Thyroid gland (tissue), 4 donors: ENCODE data around the gene SNX24. TPM values are rescaled to one million over a fixed set of nuclear protein-coding genes. Genes with fewer than 3 reads are reported as not detected.

Experiments used
- DNase-seq, 2 donors: peaks; one replicate each; pipeline ENCODE4 v3.0.0-alpha.2; 2019
- H3K27ac ChIP-seq, 3 donors: fragments of 200-600 bp; sonication (generic); 1 replicate in 2 of 3; 2 replicates in 1 of 3; pipeline ENCODE4 v1.5.1; 2016 to 2019; ENCODE audit warnings: mild to moderate bottlenecking in 1 of 3, moderate library complexity in 1 of 3
- H3K27me3 ChIP-seq: fragments of 200-600 bp; sonication (generic); one replicate; pipeline ENCODE4 v1.5.1; 2019
- H3K36me3 ChIP-seq, 2 donors: fragments of 200-600 bp; sonication (generic); one replicate each; pipeline ENCODE4 v1.5.1; 2016 to 2019
- H3K4me1 ChIP-seq, 2 donors: fragments of 200-600 bp; sonication (generic); one replicate each; pipeline ENCODE4 v1.5.1; 2017 to 2019
- H3K4me3 ChIP-seq, 3 donors: fragments of 200-600 bp; sonication (generic); replicated peaks in 1 of 3; 1 replicate in 2 of 3; 2 replicates in 1 of 3; pipeline ENCODE4 v1.5.1; 2016; ENCODE audit warnings: mild to moderate bottlenecking in 1 of 3
- H3K9me3 ChIP-seq: fragments of 200-600 bp; sonication (generic); one replicate; pipeline ENCODE4 v1.5.1; 2017
- POLR2A ChIP-seq, 2 donors: fragments of 450-650 bp; IDR thresholded peaks; one replicate each; pipeline ENCODE4 v1.6.1; 2017; ENCODE audit warnings: antibody characterized with exemption in 2 of 2, mild to moderate bottlenecking in 2 of 2, moderate library complexity in 1 of 2
- WGBS, 2 donors: methylation state at CpG; one replicate each; pipeline ENCODE4 v1.1.5; 2017; 5-methylcytosine and 5-hydroxymethylcytosine counted together
- intact Hi-C: fragments of 100-400 bp; cut with DNase I; formaldehyde crosslinking; loops from one replicate; pipeline ENCODE4 v1.15.1; 2023
- total RNA-seq, 4 donors: library from RNA; depleted of rRNA; stranded (reverse); fragments of >200 nt; gene quantifications; one replicate each; pipeline ENCODE4 v1.2.3, GENCODE V29; 2016
- TF ChIP-seq, protein P1 (sequence below), 6 experiments: fragments of 200-600 bp in 3 of 6; fragments of 450-650 bp in 3 of 6; sonication (generic) in 3 of 6; IDR thresholded peaks; one replicate each; pipeline ENCODE4 v1.5.1; 2016 to 2019; ENCODE audit warnings: antibody characterized with exemption in 6 of 6, mild to moderate bottlenecking in 2 of 6, inconsistent platforms in 1 of 6, moderate library complexity in 1 of 6

The SNX24 gene
- total RNA-seq, 4 donors from 2014 or later: 17.1 to 39.7 (median 33.1) TPM

DNA sequence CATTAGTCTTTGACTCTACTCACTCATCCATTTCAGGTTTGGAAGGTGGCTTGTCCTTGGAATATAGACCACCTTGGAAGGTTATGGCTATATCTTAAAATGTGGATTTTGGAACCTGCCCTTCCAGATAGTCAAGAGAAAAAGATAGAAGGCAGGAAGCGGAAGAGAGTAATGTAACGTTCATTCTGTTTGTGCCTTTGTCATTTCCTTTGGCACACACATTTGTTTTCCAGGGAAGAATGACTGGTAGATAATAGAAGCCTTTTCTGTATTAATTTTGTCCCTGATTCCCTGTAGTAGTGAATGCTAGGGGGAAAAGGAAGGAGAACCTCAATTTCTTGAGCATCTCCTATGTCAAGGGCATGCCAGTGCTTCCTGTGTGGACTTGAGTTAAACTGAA is 136.4 kb downstream of the SNX24 start:
- no peak overlapping the region for H3K4me3 ChIP-seq
- TF ChIP-seq, protein P1, sequence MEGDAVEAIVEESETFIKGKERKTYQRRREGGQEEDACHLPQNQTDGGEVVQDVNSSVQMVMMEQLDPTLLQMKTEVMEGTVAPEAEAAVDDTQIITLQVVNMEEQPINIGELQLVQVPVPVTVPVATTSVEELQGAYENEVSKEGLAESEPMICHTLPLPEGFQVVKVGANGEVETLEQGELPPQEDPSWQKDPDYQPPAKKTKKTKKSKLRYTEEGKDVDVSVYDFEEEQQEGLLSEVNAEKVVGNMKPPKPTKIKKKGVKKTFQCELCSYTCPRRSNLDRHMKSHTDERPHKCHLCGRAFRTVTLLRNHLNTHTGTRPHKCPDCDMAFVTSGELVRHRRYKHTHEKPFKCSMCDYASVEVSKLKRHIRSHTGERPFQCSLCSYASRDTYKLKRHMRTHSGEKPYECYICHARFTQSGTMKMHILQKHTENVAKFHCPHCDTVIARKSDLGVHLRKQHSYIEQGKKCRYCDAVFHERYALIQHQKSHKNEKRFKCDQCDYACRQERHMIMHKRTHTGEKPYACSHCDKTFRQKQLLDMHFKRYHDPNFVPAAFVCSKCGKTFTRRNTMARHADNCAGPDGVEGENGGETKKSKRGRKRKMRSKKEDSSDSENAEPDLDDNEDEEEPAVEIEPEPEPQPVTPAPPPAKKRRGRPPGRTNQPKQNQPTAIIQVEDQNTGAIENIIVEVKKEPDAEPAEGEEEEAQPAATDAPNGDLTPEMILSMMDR (IDR thresholded peaks at IDR 0.05): no peak
- no peak for TF ChIP-seq POLR2A (IDR thresholded peaks at IDR 0.05)
- H3K4me1 ChIP-seq: no peaks in the 10 kb centered on the region
- 58 to 81% methylated on average over 2 of the region's 2 CpGs for WGBS, 2 donors
- H3K27ac ChIP-seq: no peak overlapping the region
- DNase-seq: no peak
- intact Hi-C loops: no loop called here
- no peaks in the 10 kb centered on the region for H3K27me3 ChIP-seq
- no peaks in the 10 kb centered on the region for H3K9me3 ChIP-seq
- H3K36me3 ChIP-seq: no peaks in the 10 kb centered on the region

DNA sequence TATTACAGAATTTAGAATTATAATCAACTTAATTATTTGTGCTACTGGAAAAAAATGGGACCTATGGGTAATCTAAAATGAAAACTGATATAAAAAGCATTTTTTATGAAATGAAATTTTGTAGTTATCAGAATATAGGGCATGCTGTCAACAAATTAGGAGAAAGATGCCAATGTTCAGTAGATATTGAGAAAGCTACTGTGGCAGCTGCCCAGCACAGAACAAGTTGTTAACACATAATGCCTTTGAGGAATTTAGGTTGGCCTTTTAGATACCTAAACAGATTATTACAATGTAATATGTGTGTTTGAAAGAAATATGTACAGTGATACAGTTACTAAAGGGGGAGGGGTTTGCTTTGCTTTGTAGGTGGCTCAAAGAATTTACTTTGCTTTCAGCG is 137.0 kb downstream of the SNX24 start:
- Histone ChIP-seq H3K4me3 (no peak overlapping the region), H3K27me3 (no peaks in the 10 kb centered on the region), H3K27ac (no peak overlapping the region), H3K9me3 (no peaks in the 10 kb centered on the region), H3K4me1 (peaks cover 0 to 4% of the 10 kb centered on the region in 2 donors), H3K36me3 (no peaks in the 10 kb centered on the region)
- WGBS, 2 donors: 0 to 1% methylated on average over 1 of the region's 1 CpG
- no peak for DNase-seq
- intact Hi-C loops: no loop called here
- TF ChIP-seq, protein P1 (IDR thresholded peaks at IDR 0.05): no peak
- TF ChIP-seq POLR2A (IDR thresholded peaks at IDR 0.05): no peak

DNA sequence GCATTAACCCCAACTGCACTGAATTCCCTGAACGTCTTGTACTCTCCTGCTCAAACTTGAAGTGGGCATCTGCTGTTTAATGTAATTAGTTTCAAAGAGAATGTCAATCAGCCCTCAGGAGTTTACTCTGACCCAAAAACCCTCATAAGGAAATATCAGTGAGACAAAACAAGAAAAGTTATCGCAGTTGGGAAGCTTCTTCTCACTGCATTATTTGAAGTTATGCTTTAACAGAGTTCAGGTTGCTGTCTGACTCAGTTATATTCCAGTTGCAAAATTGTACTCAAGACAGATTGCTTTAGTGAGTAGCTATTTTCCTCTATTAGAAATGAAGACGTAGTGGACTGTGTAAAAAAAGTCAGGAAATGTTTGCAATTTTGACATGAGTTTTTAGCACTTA is 139.0 kb downstream of the SNX24 start:
- intact Hi-C loops: no loop called here
- Histone ChIP-seq H3K36me3 (no peaks in the 10 kb centered on the region), H3K27me3 (no peaks in the 10 kb centered on the region), H3K9me3 (no peaks in the 10 kb centered on the region), H3K4me1 (peaks cover 0 to 6% of the 10 kb centered on the region in 2 donors), H3K4me3 (no peak overlapping the region), H3K27ac (no peak overlapping the region)
- TF ChIP-seq, protein P1 (IDR thresholded peaks at IDR 0.05): no peak
- no peak for TF ChIP-seq POLR2A (IDR thresholded peaks at IDR 0.05)
- DNase-seq: no peak
- WGBS, 2 donors: 95 to 99% methylated on average over 3 of the region's 3 CpGs

DNA sequence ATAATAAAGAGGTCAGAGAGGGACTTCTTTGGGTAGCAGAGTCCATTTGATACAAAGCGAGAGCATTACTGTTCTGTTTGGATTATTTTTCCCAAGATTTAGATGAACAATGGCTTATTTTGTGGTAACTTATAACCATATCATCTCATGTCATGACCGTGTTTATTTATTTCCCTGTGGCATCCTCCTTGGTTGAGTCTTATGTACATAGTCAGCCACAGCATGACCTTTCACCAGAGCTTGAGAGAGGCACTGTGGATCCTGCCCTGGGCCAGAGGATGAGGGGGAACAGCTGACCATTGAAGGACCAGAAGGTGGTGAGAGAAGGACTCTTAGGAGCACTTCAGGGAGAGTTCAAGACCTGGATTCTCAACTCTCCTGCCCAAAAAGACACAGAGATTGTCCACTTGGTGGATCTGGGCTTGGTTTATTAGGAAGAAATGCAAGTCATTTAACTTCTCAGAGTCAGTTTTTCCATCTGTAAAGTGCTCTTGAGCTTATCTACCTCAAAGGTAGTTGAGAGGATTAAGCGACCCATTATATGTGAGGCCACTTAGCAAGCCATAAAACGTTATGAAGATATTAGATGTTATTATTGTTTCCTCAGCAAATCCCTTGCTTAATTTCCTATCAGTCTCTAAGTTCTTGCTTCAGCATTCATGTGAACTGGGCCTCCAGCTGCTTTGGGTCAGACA is 139.7 kb downstream of the SNX24 start:
- no peaks in the 10 kb centered on the region for H3K27me3 ChIP-seq
- TF ChIP-seq, protein P1 (IDR thresholded peaks at IDR 0.05): no peak
- TF ChIP-seq POLR2A (IDR thresholded peaks at IDR 0.05): no peak
- intact Hi-C loops: no loop called here
- WGBS, 2 donors: 92 to 94% methylated on average over 4 of the region's 4 CpGs
- no peaks in the 10 kb centered on the region for H3K36me3 ChIP-seq
- no peak overlapping the region for H3K27ac ChIP-seq
- DNase-seq: no peak
- peaks cover 0 to 6% of the 10 kb centered on the region in 2 donors for H3K4me1 ChIP-seq
- no peak overlapping the region for H3K4me3 ChIP-seq
- no peaks in the 10 kb centered on the region for H3K9me3 ChIP-seq

DNA sequence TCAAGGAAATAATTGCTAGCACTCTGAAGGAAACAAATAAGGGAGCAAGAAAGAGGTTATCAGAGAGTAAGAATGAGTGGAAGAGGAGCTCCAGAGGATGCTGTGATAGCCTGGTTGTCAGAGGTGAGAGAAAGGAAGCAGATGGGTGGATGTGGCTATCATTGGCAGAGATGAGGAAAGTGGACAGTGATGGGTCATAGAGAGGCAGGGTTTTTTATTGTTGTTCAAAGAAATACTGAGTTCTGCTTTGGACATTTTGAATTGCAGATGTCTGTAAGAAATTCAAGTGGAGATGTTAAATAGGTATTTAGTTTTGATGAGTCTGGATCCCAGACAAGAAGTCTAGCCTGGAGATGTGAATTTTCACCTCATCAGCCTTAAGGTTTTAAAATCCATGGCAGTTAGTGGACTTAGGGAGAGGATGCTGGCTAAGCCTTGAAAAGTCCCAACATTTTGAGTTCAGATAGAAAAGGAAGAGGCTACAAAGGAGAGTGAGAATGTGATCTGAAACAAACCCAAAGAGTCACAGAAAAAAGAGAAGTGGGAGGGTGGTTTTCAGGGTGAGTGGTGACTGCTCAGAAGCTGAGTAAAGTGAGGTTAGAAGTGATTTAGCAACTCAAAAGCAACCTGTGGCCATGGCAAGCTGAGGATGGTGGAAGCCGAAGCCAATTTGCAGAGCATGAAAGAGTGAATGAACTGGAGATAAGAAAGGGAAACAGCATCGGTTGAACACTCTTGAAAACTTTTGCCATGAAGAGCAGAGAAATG is 140.7 kb downstream of the SNX24 start:
- H3K27ac ChIP-seq: no peak overlapping the region
- no peaks in the 10 kb centered on the region for H3K9me3 ChIP-seq
- H3K4me1 ChIP-seq: peaks cover 5 to 10% of the 10 kb centered on the region in 2 donors
- no peak for DNase-seq
- no peaks in the 10 kb centered on the region for H3K27me3 ChIP-seq
- no peak overlapping the region for H3K4me3 ChIP-seq
- no peak for TF ChIP-seq POLR2A (IDR thresholded peaks at IDR 0.05)
- TF ChIP-seq, protein P1 (IDR thresholded peaks at IDR 0.05): no peak
- H3K36me3 ChIP-seq: no peaks in the 10 kb centered on the region
- 87 to 91% methylated on average over 2 of the region's 2 CpGs for WGBS, 2 donors
- intact Hi-C loops: no loop called here
